H1 (cell line): ENCODE measurements around the gene PRR20A. TPM values are rescaled to one million over a fixed set of nuclear protein-coding genes. Genes with fewer than 3 reads are reported as not detected.
"Not testable (repeated sequence)": the region's sequence is repeated elsewhere in the genome, so short reads cannot be mapped to it uniquely, and the experiment has no call there.

ENCODE experiments used
- CTCF ChIA-PET: fragments of 300-600 bp; sonication (Branson Sonifier 250); formaldehyde crosslinking; loops from one replicate; lab custom pipeline; 2021; ENCODE audit not compliant: partially characterized antibody; lab: Charles Lee
- POLR2A ChIA-PET: fragments of 300-600 bp; sonication (Branson Sonifier 250); formaldehyde crosslinking; loops from one replicate; lab custom pipeline; 2021; ENCODE audit warnings: inconsistent platforms; ENCODE audit not compliant: partially characterized antibody; lab: Charles Lee
- DNase-seq, 2 experiments: peaks; one replicate each; pipeline versions ENCODE4 v3.0.0 to v3.0.0-alpha.2; 2010 to 2022; ENCODE audit warnings: low spot score in 2 of 2, low read depth in 1 of 2, mixed read lengths in 1 of 2
- FAIRE-seq: peaks from 2 replicates; lab custom pipeline; 2011; peaks lifted over from hg19 to GRCh38; lab: Jason Lieb, UNC
- H2AFZ ChIP-seq: 2 replicates; pipeline ENCODE4 v1.8.1; 2012; ENCODE audit warnings: low read length, inconsistent platforms
- H2AK5ac ChIP-seq: 2 replicates; pipeline ENCODE4 v1.6.1; 2013; ENCODE audit warnings: low read depth, low read length
- H2BK120ac ChIP-seq: replicated peaks from 2 replicates; pipeline ENCODE3; 2013; ENCODE audit warnings: low read depth, low read length, inconsistent platforms
- H2BK12ac ChIP-seq: 2 replicates; pipeline ENCODE4 v1.6.1; 2013; ENCODE audit warnings: low read depth, low read length
- H2BK15ac ChIP-seq: 2 replicates; pipeline ENCODE4 v1.6.1; 2013; ENCODE audit warnings: low read length
- H2BK20ac ChIP-seq: 2 replicates; pipeline ENCODE4 v1.6.1; 2013; ENCODE audit warnings: low read length
- H2BK5ac ChIP-seq: 2 replicates; pipeline ENCODE4 v1.6.1; 2013; ENCODE audit warnings: low read depth, low read length
- H3K14ac ChIP-seq: 2 replicates; pipeline ENCODE4 v1.6.1; 2013; ENCODE audit warnings: inconsistent platforms; ENCODE audit not compliant: insufficient read length
- H3K18ac ChIP-seq: 2 replicates; pipeline ENCODE4 v1.6.1; 2013; ENCODE audit warnings: low read length; ENCODE audit errors: extremely low read depth
- H3K23ac ChIP-seq: 2 replicates; pipeline ENCODE4 v1.6.1; 2013; ENCODE audit warnings: inconsistent platforms; ENCODE audit not compliant: insufficient read length
- H3K23me2 ChIP-seq: 2 replicates; pipeline ENCODE4 v1.6.1; 2013; ENCODE audit warnings: low read depth, low read length
- H3K27ac ChIP-seq: 2 replicates; pipeline ENCODE4 v1.6.1; 2011; ENCODE audit warnings: low read depth, low read length, inconsistent platforms
- H3K27me3 ChIP-seq, 4 experiments: replicated peaks in 1 of 4; 1 replicate in 1 of 4; 2 replicates in 3 of 4; pipeline versions ENCODE4 v1.6.1 to v1.8.1; 2011 to 2013; ENCODE audit warnings: low read length in 3 of 4, mild to moderate bottlenecking in 3 of 4, inconsistent platforms in 2 of 4, mixed read lengths in 2 of 4, moderate library complexity in 1 of 4; ENCODE audit not compliant: control insufficient read depth in 3 of 4, insufficient read depth in 3 of 4; ENCODE audit errors: extremely low read depth in 1 of 4
- H3K36me3 ChIP-seq, 4 experiments: 2 replicates each; pipeline versions ENCODE4 v1.6.1 to v1.8.1; 2011 to 2013; ENCODE audit warnings: mild to moderate bottlenecking in 4 of 4, low read length in 3 of 4, moderate library complexity in 2 of 4, control low read depth in 1 of 4, inconsistent platforms in 1 of 4; ENCODE audit not compliant: insufficient read depth in 4 of 4, control insufficient read depth in 2 of 4
- H3K4ac ChIP-seq: replicated peaks from 2 replicates; pipeline ENCODE3; 2013; ENCODE audit warnings: low read length, low read depth, mixed read lengths, inconsistent platforms; ENCODE audit not compliant: insufficient read length
- H3K4me1 ChIP-seq, 4 experiments: replicated peaks in 1 of 4; 1 replicate in 1 of 4; 2 replicates in 3 of 4; pipeline versions ENCODE4 v1.6.1 to v1.8.1; 2011 to 2013; ENCODE audit warnings: low read length in 3 of 4, inconsistent platforms in 2 of 4, mixed read lengths in 1 of 4; ENCODE audit not compliant: insufficient read depth in 4 of 4, control insufficient read depth in 3 of 4
- H3K4me2 ChIP-seq, 2 experiments: 2 replicates each; pipeline versions ENCODE4 v1.6.1 to v1.8.1; 2011 to 2013; ENCODE audit warnings: low read depth in 2 of 2, low read length in 2 of 2, control low read depth in 1 of 2, inconsistent platforms in 1 of 2, mild to moderate bottlenecking in 1 of 2; ENCODE audit not compliant: insufficient read depth in 1 of 2
- H3K4me3 ChIP-seq, 4 experiments: fragments of 200-600, 300-600 bp in 1 of 4; sonication (generic), shearing (Covaris generic), sonication (Bioruptor Twin) in 1 of 4; 2 replicates each; pipeline versions ENCODE4 v1.5.1 to v1.8.1; 2011 to 2016; ENCODE audit warnings: low read length in 4 of 4, low read depth in 3 of 4, control low read depth in 2 of 4, inconsistent platforms in 2 of 4, mild to moderate bottlenecking in 2 of 4, mixed read lengths in 1 of 4, moderate library complexity in 1 of 4; ENCODE audit not compliant: insufficient read depth in 2 of 4; ENCODE audit errors: extremely low read depth in 1 of 4
- H3K56ac ChIP-seq: replicated peaks from 2 replicates; pipeline ENCODE3; 2013; ENCODE audit warnings: low read depth, mild to moderate bottlenecking, mixed read lengths, low read length, inconsistent platforms; ENCODE audit not compliant: insufficient read length
- H3K79me1 ChIP-seq: 2 replicates; pipeline ENCODE4 v1.6.1; 2013; ENCODE audit warnings: low read depth, low read length, control low read depth
- H3K79me2 ChIP-seq, 2 experiments: 2 replicates each; pipeline versions ENCODE4 v1.6.1 to v1.8.1; 2012 to 2013; ENCODE audit warnings: low read length in 2 of 2, mild to moderate bottlenecking in 2 of 2, inconsistent platforms in 1 of 2; ENCODE audit not compliant: insufficient read depth in 2 of 2, control insufficient read depth in 1 of 2
- H3K9ac ChIP-seq, 4 experiments: replicated peaks in 1 of 4; 1 replicate in 1 of 4; 2 replicates in 3 of 4; pipeline versions ENCODE4 v1.6.1 to v1.8.1; 2011 to 2013; ENCODE audit warnings: low read depth in 3 of 4, low read length in 3 of 4, control low read depth in 2 of 4, mild to moderate bottlenecking in 2 of 4, moderate library complexity in 2 of 4, inconsistent platforms in 1 of 4; ENCODE audit errors: extremely low read depth in 1 of 4
- H3K9me3 ChIP-seq, 2 experiments: 2 replicates each; pipeline versions ENCODE4 v1.6.1 to v1.8.1; 2012 to 2013; ENCODE audit warnings: mild to moderate bottlenecking in 2 of 2, moderate library complexity in 2 of 2, control low read depth in 1 of 2, inconsistent platforms in 1 of 2, low read depth in 1 of 2, low read length in 1 of 2, mixed read lengths in 1 of 2; ENCODE audit not compliant: insufficient read depth in 2 of 2
- H4K20me1 ChIP-seq, 2 experiments: replicated peaks in 1 of 2; 2 replicates each; pipeline versions ENCODE3 to v1.8.1; 2011 to 2013; ENCODE audit warnings: inconsistent platforms in 2 of 2, low read length in 2 of 2, mild to moderate bottlenecking in 1 of 2; ENCODE audit not compliant: insufficient read depth in 2 of 2, control insufficient read depth in 1 of 2
- H4K5ac ChIP-seq: 2 replicates; pipeline ENCODE4 v1.6.1; 2013; ENCODE audit warnings: low read length, low read depth, mixed read lengths, inconsistent platforms; ENCODE audit not compliant: insufficient read length
- H4K8ac ChIP-seq: 2 replicates; pipeline ENCODE4 v1.8.0; 2013; ENCODE audit warnings: mild to moderate bottlenecking, moderate library complexity, low read length, inconsistent platforms; ENCODE audit not compliant: insufficient read depth; ENCODE audit errors: extremely low read depth
- H4K91ac ChIP-seq: replicated peaks from 2 replicates; pipeline ENCODE3; 2013; ENCODE audit warnings: low read length, mixed read lengths, inconsistent platforms; ENCODE audit not compliant: insufficient read length
- WGBS, 2 experiments: shearing (Covaris generic) in 1 of 2; methylation state at CpG; one replicate each; pipeline versions ENCODE4 v1.1.6 to v1.1.7; 2013 to 2015; ENCODE audit warnings: low lambda C conversion rate in 2 of 2, mixed read lengths in 2 of 2, inconsistent platforms in 1 of 2, low coverage in 1 of 2, missing lambda C conversion rate in 1 of 2; ENCODE audit not compliant: insufficient replicate concordance in 2 of 2, insufficient coverage in 1 of 2, insufficient read length in 1 of 2; ENCODE audit errors: extremely low coverage in 1 of 2, missing lambda C conversion rate in 1 of 2; 5-methylcytosine and 5-hydroxymethylcytosine counted together
- long read RNA-seq, 2 experiments: library from RNA in 1 of 2; library from capped mRNA in 1 of 2; stranded (forward); transcript quantifications; one replicate each; pipeline ENCODE4 v2.0.0, GENCODE V29; 2021; ENCODE audit warnings: inconsistent platforms in 1 of 2
- polyA minus RNA-seq, 3 experiments: library from RNA; depleted of rRNA, polyadenylated mRNA; stranded (reverse); fragments of >200 nt; gene quantifications; 1 replicate in 2 of 3; 2 replicates in 1 of 3; pipeline ENCODE4 v1.2.3, GENCODE V29; 2011
- polyA plus RNA-seq, 7 experiments: library from polyadenylated mRNA; depleted of rRNA in 3 of 7; stranded (reverse) in 5 of 7; unstranded in 2 of 7; fragments of >200 nt in 5 of 7; fragments of 200-250 nt in 2 of 7; gene quantifications; 1 replicate in 5 of 7; 2 replicates in 1 of 7; 4 replicates in 1 of 7; pipeline versions ENCODE4 v1.2.1 to v1.2.3, GENCODE V29; 2011 to 2013; ENCODE audit warnings: missing spikeins in 2 of 7, mixed read lengths in 2 of 7
- total RNA-seq: library from RNA; stranded (reverse); fragmentation: NEBNext Ultra II Directional; extraction: Animal tissue kit (Norgen Biotek cat#: 25700); gene quantifications from 2 replicates; pipeline ENCODE4 v1.2.1, GENCODE V29; 2021

Gene PRR20A
- total RNA-seq (not detected in 2 replicates), polyA plus RNA-seq (2011; rRNA removed) (not detected in 2 replicates), polyA minus RNA-seq (2011; rRNA and poly(A)+ RNA removed) (not detected in 2 replicates)
- polyA plus RNA-seq (2011; cell fraction: cytosol; rRNA removed), result not detected
- not detected for polyA plus RNA-seq (2011; cell fraction: nucleus; rRNA removed)
- not detected in 4 replicates for polyA plus RNA-seq (2012, experiment 1 of 2)
- polyA plus RNA-seq (2012, experiment 2 of 2), result not detected
- not detected for polyA plus RNA-seq (2013, experiment 1 of 2)
- not detected for polyA plus RNA-seq (2013, experiment 2 of 2)
- polyA minus RNA-seq (2011; cell fraction: cytosol; rRNA and poly(A)+ RNA removed), result not detected
- not detected for polyA minus RNA-seq (2011; cell fraction: nucleus; rRNA and poly(A)+ RNA removed)
- long read RNA-seq, experiment 1, result 0 reads
- long read RNA-seq, experiment 2, result 0 reads

DNA sequence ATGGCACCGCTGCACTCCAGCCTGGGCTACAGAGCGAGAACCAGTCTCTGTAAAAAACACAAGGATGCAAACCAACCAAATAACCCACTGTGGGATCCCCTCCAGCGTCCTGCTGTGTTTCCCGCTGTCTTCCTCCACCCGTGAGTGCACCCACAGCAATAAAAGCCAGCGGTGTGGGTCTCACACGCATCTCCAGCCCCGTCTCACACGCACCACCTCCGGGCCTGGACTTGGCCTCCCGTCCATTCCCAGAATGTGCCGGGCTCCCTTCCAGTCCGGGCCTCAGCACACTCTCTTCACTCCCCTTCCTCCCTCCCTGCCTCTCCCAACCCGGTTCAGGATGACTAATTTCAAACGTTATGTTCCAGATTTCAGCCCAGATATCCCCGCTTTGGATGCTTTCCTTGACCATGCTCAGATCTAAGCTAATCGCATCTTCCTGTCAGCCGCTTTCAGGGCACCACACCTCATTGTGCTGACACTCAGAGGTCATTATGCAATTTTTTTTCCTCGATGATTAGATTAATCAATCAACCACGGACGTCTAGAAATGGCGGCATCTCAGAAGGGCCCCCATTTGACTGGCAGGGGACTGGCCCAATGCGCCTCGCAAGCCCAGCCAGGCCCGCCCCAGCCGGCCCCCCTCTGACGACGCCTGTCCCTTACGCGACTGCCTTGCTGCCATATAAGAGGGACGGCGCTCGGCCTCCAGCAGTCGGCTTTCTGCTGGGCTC lies at the start of gene PRR20A:
PRR20A (plus strand) TSS at position 684 of the 734 bp plus-strand sequence. CDS start 387 bp downstream, outside the sequence.
- H3K14ac ChIP-seq, H3K23me2 ChIP-seq, H3K9ac ChIP-seq, H4K8ac ChIP-seq, H4K5ac ChIP-seq, H3K4me3 ChIP-seq, H2BK15ac ChIP-seq, H4K20me1 ChIP-seq, H2BK120ac ChIP-seq, FAIRE-seq, H2BK12ac ChIP-seq, H3K27me3 ChIP-seq, H2AFZ ChIP-seq, H3K4me1 ChIP-seq, H3K9me3 ChIP-seq, H2BK5ac ChIP-seq, H4K91ac ChIP-seq, H2BK20ac ChIP-seq, DNase-seq, CTCF ChIA-PET, H3K79me2 ChIP-seq, H3K18ac ChIP-seq, H3K23ac ChIP-seq, POLR2A ChIA-PET, H2AK5ac ChIP-seq, H3K27ac ChIP-seq, H3K4me2 ChIP-seq, H3K36me3 ChIP-seq, H3K4ac ChIP-seq, H3K56ac ChIP-seq, H3K79me1 ChIP-seq: not testable (repeated sequence)
- WGBS, 2 experiments, result 97% methylated on average over 5 of the region's 34 CpGs; no CpG with 5 or more reads in 1 of the 2 experiments
